GM21717 (cell line): Measurements from ENCODE around the gene GMPR.
A peak's percentile ranks its signal among the peaks of the same experiment; 100 is the strongest.

Experiments used
- ATAC-seq: cut with Tn5 transposase; IDR thresholded peaks from one replicate; pipeline ENCODE4 v1.9.1; 2021; ENCODE audit warnings: mild to moderate bottlenecking, moderate library complexity; ENCODE audit not compliant: unreplicated experiment

GMPR gene

GRCh38 chr6:16270178-16270794, 31.9 kb downstream of the GMPR start:
- no peak for ATAC-seq

- no peak for ATAC-seq
Observed at GRCh38 chr6:16271428-16271827, 33.0 kb downstream of the GMPR start.

GRCh38 chr6:16272201-16272600, 33.8 kb downstream of the GMPR start:
- no peak for ATAC-seq

- ATAC-seq, result no peak
Observed at GRCh38 chr6:16273256-16273655, 34.9 kb downstream of the GMPR start.

- no peak for ATAC-seq
Observed at GRCh38 chr6:16274483-16274882, 36.1 kb downstream of the GMPR start.

GRCh38 chr6:16274885-16275589, 36.6 kb downstream of the GMPR start:
- no peak for ATAC-seq

GRCh38 chr6:16277101-16277981, 39.0 kb downstream of the GMPR start:
- peak; percentile 78 for ATAC-seq

GRCh38 chr6:16278048-16278724, 39.8 kb downstream of the GMPR start:
- ATAC-seq, result no peak

GRCh38 chr6:16278750-16279149, 40.4 kb downstream of the GMPR start:
- ATAC-seq, result no peak

GRCh38 chr6:16279243-16279642, 40.9 kb downstream of the GMPR start:
- ATAC-seq, result no peak

- no peak for ATAC-seq
Observed at GRCh38 chr6:16282370-16282769, 44.0 kb downstream of the GMPR start.

- no peak for ATAC-seq
Observed at GRCh38 chr6:16284472-16284871, 46.1 kb downstream of the GMPR start.

- ATAC-seq, result no peak
Observed at GRCh38 chr6:16285467-16286150, 47.2 kb downstream of the GMPR start.

- ATAC-seq, result no peak
Observed at GRCh38 chr6:16286151-16286522, 47.8 kb downstream of the GMPR start.

GRCh38 chr6:16288163-16288562, 49.8 kb downstream of the GMPR start:
- no peak for ATAC-seq

- ATAC-seq, result no peak
Observed at GRCh38 chr6:16291739-16292138, 53.4 kb downstream of the GMPR start.

GRCh38 chr6:16292432-16292831, 54.0 kb downstream of the GMPR start:
- ATAC-seq, result no peak

GRCh38 chr6:16292942-16293341, 54.6 kb downstream of the GMPR start:
- no peak for ATAC-seq

GRCh38 chr6:16294371-16294770, 56.0 kb downstream of the GMPR start:
- no peak for ATAC-seq

- no peak for ATAC-seq
Observed at GRCh38 chr6:16295060-16295459, 56.7 kb downstream of the GMPR start.

GRCh38 chr6:16295471-16295870, 57.1 kb downstream of the GMPR start:
- no peak for ATAC-seq
